Measurements from ENCODE around the gene OR5H2.

- TF ChIP-seq, protein P1, sequence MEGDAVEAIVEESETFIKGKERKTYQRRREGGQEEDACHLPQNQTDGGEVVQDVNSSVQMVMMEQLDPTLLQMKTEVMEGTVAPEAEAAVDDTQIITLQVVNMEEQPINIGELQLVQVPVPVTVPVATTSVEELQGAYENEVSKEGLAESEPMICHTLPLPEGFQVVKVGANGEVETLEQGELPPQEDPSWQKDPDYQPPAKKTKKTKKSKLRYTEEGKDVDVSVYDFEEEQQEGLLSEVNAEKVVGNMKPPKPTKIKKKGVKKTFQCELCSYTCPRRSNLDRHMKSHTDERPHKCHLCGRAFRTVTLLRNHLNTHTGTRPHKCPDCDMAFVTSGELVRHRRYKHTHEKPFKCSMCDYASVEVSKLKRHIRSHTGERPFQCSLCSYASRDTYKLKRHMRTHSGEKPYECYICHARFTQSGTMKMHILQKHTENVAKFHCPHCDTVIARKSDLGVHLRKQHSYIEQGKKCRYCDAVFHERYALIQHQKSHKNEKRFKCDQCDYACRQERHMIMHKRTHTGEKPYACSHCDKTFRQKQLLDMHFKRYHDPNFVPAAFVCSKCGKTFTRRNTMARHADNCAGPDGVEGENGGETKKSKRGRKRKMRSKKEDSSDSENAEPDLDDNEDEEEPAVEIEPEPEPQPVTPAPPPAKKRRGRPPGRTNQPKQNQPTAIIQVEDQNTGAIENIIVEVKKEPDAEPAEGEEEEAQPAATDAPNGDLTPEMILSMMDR (IDR thresholded peaks at IDR 0.05) = no peak
- TF ChIP-seq EP300 (IDR thresholded peaks at IDR 0.05) (no peak), POLR2A (IDR thresholded peaks at IDR 0.05; ENCODE audit: low read depth) (no peak), POLR2AphosphoS5 (IDR thresholded peaks at IDR 0.05) (no peak)
Observed at GRCh38 chr3:98282205-98282604, at the start of gene OR5H2.

Measured in esophagus muscularis mucosa (tissue), 4 donors.